GM12865 (cell line): Measurements from ENCODE around the gene IPP.
"Not testable (repeated sequence)": the region's sequence is repeated elsewhere in the genome, so short reads cannot be mapped to it uniquely, and the experiment has no call there.

ENCODE experiments used
- DNase-seq: peaks from one replicate; pipeline ENCODE4 v3.0.0; 2010; ENCODE audit warnings: low read depth
- H3K4me3 ChIP-seq: 2 replicates; pipeline ENCODE4 v1.5.1; 2011; ENCODE audit warnings: mild to moderate bottlenecking, low read depth, low read length, control low read depth
- CTCF ChIP-seq: IDR thresholded peaks from 2 replicates; pipeline ENCODE4 v1.5.1; 2011; ENCODE audit warnings: low read length, control low read depth, low read depth, inconsistent platforms; ENCODE audit not compliant: insufficient read depth; ENCODE audit errors: missing control alignments

IPP gene

GRCh38 chr1:45718289-45718688, 32.2 kb downstream of the IPP start:
- no peak overlapping the region for H3K4me3 ChIP-seq
- no peak for DNase-seq
- TF ChIP-seq CTCF = no peak

DNA sequence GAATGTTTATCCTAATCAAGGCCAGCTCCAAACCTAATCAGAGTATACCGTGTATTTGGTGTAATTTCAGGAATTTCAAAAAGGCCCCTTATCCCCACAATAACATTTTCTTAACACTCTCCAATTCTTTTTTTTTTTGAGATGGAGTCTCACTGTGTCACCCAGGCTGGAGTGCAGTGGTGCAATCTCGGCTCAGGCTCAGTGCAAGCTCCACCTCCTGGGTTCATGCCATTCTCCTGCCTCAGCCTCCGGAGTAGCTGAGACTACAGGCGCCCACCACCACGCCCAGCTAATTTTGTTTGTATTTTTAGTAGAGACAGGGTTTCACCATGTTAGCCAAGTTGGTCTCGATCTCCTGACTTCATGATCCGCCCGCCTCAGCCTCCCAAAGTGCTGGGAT, 33.1 kb downstream of the IPP start:
- not testable (repeated sequence) for DNase-seq

DNA sequence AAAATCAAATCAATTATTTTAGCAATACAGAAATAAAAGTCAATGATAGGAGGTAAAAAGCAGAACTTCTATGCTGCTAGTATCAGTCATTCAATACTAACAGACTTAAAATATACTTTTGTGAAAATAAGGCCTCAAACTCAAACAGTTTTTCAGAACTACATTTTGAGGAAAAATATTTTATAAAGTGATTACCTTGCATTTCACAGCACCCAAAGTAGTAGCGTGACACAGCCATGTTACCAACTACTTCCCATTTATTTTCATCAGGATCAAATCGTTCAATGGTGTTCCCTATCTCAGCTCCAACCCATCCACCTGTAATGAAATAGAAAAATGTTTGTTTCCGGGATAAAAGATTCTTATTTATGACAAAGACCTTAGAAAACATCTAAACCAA, 33.8 kb downstream of the IPP start:
- TF ChIP-seq CTCF = no peak
- DNase-seq = no peak
- H3K4me3 ChIP-seq = no peak overlapping the region

More for the DNA sequence above, 33.1 kb downstream of the IPP start:
- not testable (repeated sequence) for H3K4me3 ChIP-seq

DNA sequence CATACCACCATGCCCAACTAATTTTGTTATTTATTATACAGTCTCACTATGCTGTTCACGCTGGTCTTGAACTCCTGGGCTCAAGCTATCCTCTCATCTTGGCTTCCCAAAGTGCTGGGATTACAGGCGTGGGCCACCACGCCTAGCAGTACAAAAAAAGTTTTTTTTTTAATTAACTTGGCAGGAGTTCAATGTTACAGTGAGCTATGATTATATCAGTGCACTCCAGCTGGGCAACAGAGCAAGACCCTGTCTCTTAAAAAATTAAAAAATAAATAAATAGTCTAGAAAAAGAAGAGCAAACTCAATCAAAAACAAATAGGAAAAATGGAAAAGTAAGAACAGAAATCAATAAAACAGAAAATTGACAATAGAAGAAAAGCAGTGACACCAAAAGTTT, 36.7 kb downstream of the IPP start:
- no peak overlapping the region for H3K4me3 ChIP-seq
- no peak for DNase-seq
- TF ChIP-seq CTCF = no peak

DNA sequence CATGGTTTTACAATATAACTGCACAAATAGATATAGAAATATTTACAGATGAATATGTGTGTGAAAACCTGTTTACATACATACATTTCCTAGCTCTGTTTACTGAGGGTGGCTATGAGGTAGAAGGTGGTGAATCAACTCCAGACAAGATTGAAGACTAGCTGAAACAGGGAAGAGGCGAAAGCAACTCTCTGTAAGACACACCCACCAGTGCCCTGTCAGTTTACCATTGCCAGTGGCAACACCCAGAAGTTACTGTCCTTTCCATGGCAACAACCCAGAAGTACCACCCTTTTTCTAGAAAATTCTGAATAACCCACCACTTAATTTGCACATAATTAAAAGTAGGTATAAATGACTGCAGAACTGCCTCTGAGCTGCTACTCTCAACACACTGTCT, 45.8 kb downstream of the IPP start:
- no peak for DNase-seq
- no peak overlapping the region for H3K4me3 ChIP-seq
- TF ChIP-seq CTCF = no peak

DNA sequence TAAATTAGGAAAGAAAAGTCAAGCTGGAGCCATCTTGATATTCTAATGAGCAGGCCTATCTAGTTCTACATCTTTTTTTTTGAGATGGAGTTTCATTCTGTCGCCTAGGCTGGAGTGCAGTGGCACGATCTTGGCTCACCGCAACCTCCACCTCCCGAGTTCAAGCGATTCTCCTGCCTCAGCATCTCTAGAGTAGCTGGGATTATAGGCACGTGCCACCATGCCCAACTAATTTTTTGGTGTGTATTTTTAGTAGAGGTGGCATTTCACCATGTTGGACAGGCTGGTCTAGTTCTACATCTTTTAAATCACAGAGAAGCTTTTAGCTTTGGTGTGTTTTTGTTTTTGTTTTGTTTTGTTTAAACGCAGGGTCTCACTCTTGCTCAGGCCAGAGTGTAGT, 55.6 kb downstream of the IPP start:
- DNase-seq = no peak
- H3K4me3 ChIP-seq = no peak overlapping the region
- no peak for TF ChIP-seq CTCF

DNA sequence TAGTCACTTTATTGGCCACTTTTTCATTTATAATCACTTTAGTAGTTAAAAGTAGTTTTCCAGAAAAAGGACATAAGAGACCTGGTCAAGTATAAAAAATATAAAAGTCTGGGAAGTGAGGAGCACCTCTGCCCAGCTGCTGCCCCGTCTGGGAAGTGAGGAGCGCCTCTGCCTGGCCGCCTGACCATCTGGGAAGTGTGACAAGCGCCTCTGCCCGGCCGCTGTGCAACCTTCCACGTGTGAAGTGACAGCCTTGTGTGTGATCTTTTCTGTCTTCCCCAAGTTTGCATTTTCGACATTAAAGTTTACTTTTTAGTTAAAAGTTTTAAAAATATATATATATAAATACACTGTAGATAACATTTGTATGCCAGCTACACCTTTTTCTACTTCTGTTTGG, 56.6 kb downstream of the IPP start:
- not testable (repeated sequence) for H3K4me3 ChIP-seq

DNA sequence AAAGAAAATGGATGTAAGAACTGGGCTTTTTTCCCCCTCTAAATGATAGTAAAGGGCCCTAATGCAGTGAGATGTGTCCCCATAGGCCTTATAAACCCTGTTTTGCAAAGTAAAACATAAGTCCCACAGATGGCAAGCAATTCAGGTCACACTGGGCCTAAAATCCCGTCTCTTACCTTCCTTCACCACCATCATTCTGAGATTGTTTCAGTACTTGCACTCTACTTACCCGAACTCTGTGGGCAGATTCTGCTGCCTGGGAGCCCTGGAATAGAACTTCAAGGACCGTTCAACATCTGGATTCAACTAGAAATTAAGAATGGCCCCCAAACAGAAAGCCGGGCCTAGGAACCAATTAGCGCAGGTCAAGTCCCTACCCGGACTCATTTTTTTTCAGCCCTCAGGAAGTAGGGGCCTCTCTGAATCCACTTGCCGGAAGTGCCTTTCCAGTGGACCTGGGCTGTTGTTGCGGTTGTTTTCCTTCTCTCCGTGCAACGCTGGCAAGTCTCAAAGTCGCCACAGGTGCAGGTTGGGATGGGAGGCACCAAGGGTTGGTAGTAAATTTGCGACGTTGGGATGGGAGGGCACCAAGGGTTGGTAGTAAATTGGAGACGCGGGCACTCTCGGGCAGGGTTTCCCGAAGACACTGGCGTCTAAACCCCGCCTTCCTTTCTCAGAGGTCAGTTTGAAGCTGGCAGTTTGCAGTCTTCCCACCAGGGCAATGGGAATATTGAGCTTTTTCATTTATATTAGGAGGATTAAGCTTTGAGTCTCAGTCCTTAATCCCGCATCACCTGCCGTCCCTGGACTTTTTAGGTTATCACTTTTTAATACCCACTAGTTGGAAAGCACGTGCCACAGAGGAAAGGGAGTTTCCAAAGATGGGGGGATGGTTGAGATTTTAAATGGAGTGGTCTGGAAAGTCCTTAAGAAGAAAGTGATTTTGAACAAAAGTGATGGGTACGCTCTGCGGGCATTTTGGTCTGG, 62.4 kb downstream of the IPP start, which contains the start of gene TMEM69:
TMEM69 (plus strand) TSS at position 428 of the 987 bp plus-strand sequence. CDS start 2,888 bp downstream, outside the sequence.
- peak within 1 kb of the TSS; percentile 100 for H3K4me3 ChIP-seq
- DNase-seq = peak; percentile 95
- TF ChIP-seq CTCF = peak; percentile 11

More for the DNA sequence above, 56.6 kb downstream of the IPP start:
- not testable (repeated sequence) for DNase-seq
